GM21786 (cell line): ENCODE data around the gene GMDS.
A peak's percentile ranks its signal among the peaks of the same experiment; 100 is the strongest.

Source experiments
- ATAC-seq: cut with Tn5 transposase; IDR thresholded peaks from one replicate; pipeline ENCODE4 v1.9.1; 2021; ENCODE audit not compliant: unreplicated experiment

Gene GMDS

GRCh38 chr6:2140438-2141128, 104.8 kb downstream of the GMDS start:
- no peak for ATAC-seq

- no peak for ATAC-seq
Measured at GRCh38 chr6:2135401-2135800, 110.0 kb downstream of the GMDS start.

- ATAC-seq, result no peak
Measured at GRCh38 chr6:2134554-2134953, 110.9 kb downstream of the GMDS start.

GRCh38 chr6:2133716-2134310, 111.6 kb downstream of the GMDS start:
- ATAC-seq, result no peak

- ATAC-seq, result no peak
Measured at GRCh38 chr6:2132916-2133315, 112.5 kb downstream of the GMDS start.

- ATAC-seq, result no peak
Measured at GRCh38 chr6:2132416-2132815, 113.0 kb downstream of the GMDS start.

GRCh38 chr6:2129182-2129621, 116.2 kb downstream of the GMDS start:
- ATAC-seq, result no peak

- peak; percentile 63 for ATAC-seq
Measured at GRCh38 chr6:2127484-2127911, 117.9 kb downstream of the GMDS start.

- no peak for ATAC-seq
Measured at GRCh38 chr6:2126351-2126750, 119.1 kb downstream of the GMDS start.

- no peak for ATAC-seq
Measured at GRCh38 chr6:2125158-2125557, 120.2 kb downstream of the GMDS start.

- no peak for ATAC-seq
Measured at GRCh38 chr6:2124260-2124709, 121.1 kb downstream of the GMDS start.

- no peak for ATAC-seq
Measured at GRCh38 chr6:2120912-2121311, 124.5 kb downstream of the GMDS start.

- no peak for ATAC-seq
Measured at GRCh38 chr6:2119275-2119674, 126.1 kb downstream of the GMDS start.

GRCh38 chr6:2118136-2118535, 127.3 kb downstream of the GMDS start:
- no peak for ATAC-seq

- ATAC-seq, result no peak
Measured at GRCh38 chr6:2117447-2117846, 128.0 kb downstream of the GMDS start.

- no peak for ATAC-seq
Measured at GRCh38 chr6:2116496-2116895, 128.9 kb downstream of the GMDS start.

- no peak for ATAC-seq
Measured at GRCh38 chr6:2114100-2114499, 131.3 kb downstream of the GMDS start.

- ATAC-seq, result no peak
Measured at GRCh38 chr6:2111162-2111677, 134.2 kb downstream of the GMDS start.

- no peak for ATAC-seq
Measured at GRCh38 chr6:2110504-2110903, 134.9 kb downstream of the GMDS start.

GRCh38 chr6:2109796-2110195, 135.6 kb downstream of the GMDS start:
- ATAC-seq, result no peak

- ATAC-seq, result no peak
Measured at GRCh38 chr6:2108700-2109306, 136.6 kb downstream of the GMDS start.

GRCh38 chr6:2104524-2104880, 140.9 kb downstream of the GMDS start:
- ATAC-seq, result no peak
